ENCODE data around the gene AIRE.

Gene AIRE

DNA sequence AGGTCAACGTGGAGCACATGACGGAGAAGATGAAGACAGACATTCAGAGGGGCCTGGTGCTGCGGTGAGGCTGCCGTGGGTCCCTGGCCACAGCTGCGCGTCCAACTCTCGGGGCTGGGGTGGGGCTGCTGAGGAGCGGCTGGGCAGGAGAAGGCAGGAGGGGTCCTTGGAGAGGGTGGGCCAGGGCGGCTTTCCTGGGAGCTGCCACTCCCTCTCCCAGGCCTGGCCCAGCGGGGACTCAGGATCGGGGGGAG is 39.1 kb downstream of the AIRE start:
- DNase-seq (ENCODE audit: low read depth): no peak

DNA sequence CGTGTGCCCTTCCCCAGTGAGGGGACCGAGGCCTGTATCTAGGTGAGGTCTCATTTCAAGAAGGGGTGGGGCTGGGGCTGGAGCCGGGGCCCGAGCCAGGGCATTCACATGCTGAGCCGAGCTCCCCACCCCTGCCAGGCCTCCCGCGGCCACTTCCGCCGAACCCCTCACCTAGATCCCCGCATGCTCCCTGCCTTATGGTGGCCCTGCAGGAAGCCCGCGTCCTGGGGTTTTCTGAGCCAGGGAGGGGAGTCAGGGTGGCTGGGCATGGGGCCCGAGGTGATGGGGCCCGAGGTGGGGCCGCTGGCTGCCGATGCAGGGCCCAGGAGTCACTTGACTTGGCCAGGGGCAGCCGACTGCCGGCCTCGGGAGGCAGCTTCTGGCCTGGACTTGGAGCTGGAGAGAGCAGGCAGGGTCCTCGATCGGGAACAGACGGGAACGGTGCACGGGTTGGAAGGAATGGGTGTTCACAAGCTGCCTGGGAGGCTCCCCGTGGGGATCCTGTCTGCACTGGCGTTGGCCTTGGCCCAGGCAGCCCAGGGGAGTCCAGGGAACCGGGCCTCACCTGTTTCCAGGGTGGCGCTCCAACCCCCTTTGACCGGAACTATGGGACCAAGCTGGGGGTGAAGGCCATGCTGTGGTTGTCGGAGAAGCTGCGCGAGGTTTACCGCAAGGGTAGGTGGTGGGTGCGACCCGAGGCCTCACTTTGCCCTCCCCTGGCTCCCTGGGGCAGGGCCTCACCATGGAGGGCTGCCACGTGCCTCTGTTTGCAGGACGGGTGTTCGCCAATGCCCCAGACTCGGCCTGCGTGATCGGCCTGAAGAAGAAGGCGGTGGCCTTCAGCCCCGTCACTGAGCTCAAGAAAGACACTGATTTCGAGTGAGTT is 40.0 kb downstream of the AIRE start:
- DNase-seq (ENCODE audit: low read depth): no peak

GRCh38 chr21:44326272-44326647 is 40.6 kb downstream of the AIRE start:
- DNase-seq (ENCODE audit: low read depth): no peak

DNA sequence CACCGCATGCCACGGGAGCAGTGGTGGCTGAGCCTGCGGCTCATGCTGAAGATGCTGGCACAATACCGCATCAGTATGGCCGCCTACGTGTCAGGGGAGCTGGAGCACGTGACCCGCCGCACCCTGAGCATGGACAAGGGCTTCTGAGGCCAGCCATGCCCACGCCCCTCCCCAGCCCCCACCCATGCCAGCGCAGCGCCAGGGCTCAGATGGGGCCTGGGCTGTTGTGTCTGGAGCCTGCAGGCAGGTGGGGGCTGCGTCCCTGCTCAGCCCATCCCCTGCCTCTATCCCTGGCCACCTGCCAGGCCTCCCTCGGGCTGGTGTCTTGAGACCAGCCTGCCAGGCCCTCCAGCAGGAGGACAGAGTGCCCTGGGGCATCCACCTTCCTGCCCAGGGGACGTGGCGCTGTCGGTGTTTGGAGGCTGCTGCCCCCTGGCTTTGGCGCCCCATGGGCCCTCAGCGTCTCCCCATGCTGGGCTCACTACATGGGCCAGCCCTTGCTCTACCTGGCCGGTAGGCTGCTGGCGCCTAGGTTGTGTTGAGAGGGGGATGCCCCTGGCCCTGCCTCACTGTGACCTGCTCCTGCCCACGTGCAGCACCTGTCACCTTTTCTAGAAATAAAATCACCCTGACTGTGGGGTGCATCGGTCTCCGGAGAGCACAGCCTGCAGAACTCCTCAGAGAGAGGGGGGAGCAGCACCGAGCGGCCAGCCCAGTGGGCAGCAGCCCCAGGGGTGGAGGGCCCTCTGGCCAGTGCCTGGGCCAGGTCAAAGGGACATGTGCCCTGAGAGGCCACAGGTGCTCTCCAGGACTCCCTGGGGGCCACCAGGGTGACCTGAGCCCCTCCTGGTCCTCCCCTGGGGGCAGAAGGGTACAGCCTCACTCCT is 41.3 kb downstream of the AIRE start:
- no peak for DNase-seq (ENCODE audit: low read depth)

DNA sequence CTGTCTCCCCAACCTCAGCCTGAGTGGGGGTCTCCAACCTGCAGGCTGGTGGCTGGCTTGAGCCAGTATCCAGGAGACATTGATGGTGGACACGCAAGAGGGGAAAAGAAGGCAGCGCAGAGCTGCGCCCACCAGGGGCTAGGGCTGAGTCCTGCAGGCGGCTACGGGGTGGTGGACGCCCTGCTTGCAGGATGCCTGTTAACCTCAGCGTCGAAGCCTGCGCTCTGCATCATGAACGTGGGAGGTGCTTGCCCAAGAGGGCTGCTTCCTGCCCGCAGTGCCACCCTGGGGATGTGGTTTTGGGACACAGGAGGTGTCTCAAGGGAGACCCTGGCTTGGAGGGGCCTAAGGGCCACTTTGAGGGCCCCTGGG is 41.9 kb downstream of the AIRE start:
- no peak for DNase-seq (ENCODE audit: low read depth)

DNA sequence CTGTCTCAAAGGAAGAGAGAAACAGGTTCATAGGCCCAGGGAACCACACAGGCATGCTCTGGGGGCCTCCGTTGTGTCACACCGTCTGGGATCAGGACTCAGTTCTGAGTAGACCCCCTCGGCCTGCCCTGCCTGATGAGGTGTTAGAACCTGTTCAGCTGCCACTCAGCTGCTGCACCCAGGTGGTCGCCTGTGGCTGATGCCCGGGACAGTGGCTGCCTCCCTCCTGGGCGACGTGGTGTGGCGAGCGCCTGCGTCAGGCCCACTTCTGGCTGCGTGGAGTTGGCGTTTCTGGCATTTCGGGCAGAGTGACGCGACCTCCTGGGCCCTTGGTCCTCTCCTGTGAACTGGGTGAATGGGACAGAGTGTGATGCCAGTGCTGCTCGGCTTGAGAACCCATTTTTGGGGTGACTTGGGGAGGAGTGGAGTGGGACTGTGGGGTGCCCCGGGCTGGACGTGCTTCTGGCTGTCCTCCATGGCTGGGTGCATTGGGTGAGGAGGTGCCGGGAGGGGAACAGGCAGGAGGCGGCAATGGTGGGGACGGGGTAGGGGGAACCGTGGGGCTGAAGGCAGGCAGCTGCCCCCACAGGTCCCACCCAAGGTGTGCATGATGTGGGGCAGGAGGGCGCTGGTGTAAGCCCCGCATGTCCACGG is 42.7 kb downstream of the AIRE start:
- no peak for DNase-seq (ENCODE audit: low read depth)

GRCh38 chr21:44329086-44329889 is 43.6 kb downstream of the AIRE start:
- no peak for DNase-seq (ENCODE audit: low read depth)

- DNase-seq (ENCODE audit: low read depth): no peak
These were observed 44.5 kb downstream of the AIRE start for GRCh38 chr21:44329971-44330681.

DNA sequence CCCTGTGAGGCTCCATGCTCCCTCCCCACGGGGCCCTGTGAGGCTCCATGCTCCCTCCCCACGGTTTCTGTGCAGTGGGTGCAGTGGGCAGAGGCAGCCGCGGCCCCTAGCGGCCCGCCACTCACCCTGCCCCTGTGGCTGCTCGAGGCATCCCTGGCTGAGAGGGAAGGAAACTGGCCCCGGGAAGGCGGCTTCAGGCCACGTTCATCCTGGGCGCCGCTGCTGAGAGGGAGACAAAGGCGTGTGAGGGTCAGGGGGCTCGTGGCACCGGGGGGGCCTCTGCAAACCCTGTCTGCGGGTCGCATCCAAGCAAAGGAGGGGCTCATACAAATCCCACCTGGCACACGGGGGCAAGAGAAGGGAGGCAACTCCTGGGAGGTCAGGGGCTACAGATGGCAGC is 45.0 kb downstream of the AIRE start:
- no peak for DNase-seq (ENCODE audit: low read depth)

DNA sequence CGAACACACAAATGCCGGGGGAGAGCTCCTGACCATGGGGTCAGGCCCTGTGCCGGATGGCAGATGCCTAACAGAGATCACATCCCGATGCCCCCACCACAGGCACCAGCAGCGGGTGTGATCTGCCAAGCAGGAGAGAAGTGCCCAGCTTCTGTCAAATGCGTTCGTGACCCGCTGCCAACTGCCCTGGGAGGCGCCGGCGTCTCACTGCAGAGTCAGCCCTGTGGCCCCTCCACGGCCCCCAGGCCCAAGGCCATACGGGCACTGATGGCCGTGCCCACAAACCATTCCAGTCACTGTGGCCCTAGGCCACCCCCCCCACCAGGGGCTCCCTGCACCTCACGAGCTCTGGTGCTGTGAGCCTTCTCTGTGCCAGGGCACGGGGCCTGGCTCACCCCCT is 45.5 kb downstream of the AIRE start:
- DNase-seq (ENCODE audit: low read depth): no peak

GRCh38 chr21:44331650-44332307 is 46.1 kb downstream of the AIRE start:
- no peak for DNase-seq (ENCODE audit: low read depth)

- no peak for DNase-seq (ENCODE audit: low read depth)
These were observed 46.7 kb downstream of the AIRE start for GRCh38 chr21:44332383-44332782.

DNA sequence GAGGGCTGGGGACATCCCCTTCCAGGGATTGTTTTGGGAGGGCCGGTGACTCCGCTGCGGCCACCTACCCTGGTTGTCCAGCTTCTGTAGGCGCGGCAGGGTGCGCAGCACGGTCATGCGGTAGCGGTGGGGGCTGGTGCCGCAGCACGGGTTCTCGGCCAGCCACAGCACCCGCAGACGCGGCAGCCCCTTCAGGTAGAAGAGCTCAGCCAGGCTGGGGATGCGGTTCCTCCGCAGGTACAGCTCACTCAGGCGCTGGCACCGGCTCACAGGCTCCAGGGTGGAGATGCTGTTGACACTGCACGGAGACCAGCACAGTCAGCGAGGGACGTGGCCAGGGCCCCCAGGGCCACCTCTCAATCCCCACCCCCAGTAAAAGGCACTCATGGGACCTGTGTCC is 47.3 kb downstream of the AIRE start:
- DNase-seq (ENCODE audit: low read depth): no peak

GRCh38 chr21:44333509-44334328 is 48.0 kb downstream of the AIRE start:
- DNase-seq (ENCODE audit: low read depth): no peak

GRCh38 chr21:44334329-44335030 is 48.8 kb downstream of the AIRE start:
- DNase-seq (ENCODE audit: low read depth): no peak

DNA sequence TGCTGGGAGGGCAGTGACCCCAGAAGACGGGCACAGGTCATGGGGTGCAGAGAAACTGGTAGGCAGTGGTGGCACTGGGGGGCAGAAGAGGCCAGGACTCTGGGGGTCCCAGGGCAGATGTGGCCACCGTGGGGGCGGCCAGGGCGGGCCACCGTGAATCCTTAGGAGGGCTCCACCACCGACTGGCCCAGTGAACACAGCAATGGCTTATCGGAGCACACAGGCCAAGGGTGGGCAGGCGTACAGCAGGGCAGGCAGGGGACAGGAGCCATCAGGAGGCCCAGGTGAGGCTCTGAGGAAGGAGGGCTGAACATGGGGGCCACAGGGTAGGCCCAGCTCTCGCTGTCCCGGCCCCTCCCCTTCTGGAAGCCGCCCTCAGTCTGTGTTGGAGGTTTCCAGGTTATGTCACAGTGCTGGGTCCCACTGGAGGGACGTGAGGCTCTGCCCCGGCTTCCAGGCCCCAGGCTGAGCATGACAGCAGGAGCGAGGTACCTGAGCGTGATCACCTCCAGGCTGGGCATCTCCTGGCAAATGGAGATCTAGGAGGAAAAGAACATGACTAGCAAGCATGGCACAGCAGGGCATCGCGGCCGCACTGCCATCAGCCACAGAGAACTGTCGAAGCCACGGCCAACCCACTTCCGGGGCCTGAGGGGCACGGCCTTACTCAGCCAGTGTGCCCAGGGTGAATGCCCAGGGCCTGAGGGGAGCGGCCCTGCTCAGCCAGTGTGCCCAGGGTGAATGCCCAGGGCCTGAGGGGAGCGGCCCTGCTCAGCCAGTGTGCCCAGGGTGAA is 49.8 kb downstream of the AIRE start:
- no peak for DNase-seq (ENCODE audit: low read depth)

DNA sequence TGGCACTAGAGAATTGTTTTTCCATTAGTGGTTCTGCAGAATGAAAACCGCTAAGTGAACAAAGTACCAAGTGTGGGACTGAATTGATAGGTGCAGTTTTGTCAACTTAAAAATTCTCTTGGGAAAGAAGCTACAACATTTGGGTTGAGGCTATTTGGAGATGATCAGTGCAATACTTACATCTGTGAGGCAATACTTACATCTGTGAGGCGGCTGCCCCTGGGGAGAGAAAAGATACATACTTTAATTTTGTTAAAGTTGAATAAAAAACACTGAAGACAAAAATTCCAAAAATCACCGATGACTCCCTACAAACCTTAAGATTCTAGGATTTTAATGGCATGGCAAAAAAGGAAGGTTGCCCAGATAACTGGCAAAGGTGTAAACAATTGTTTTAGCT is 51.8 kb downstream of the AIRE start:
- DNase-seq (ENCODE audit: low read depth): no peak

Data from activated T-helper 1 cell treated with Interleukin-2 at 50 U/mL for 16 hours (primary cell).